ENCODE measurements around the gene ZNF579. TPM values are rescaled to one million over a fixed set of nuclear protein-coding genes. Genes with fewer than 3 reads are reported as not detected.

Gene ZNF579
- total and polyA plus RNA-seq, 7 donors, result 4.2 to 81.6 (median 22.9) TPM

GRCh38 chr19:55528030-55528803 lies 52.4 kb downstream of the ZNF579 start:
- Histone ChIP-seq H3K4me1 (peaks cover 10% of the 10 kb centered on the region), H3K4me3 (no peak overlapping the region), H3K27me3 (ENCODE audit: insufficient read depth in 3 of 3, low read length in 2 of 3) (no peaks in the 10 kb centered on the region), H3K27ac (no peak overlapping the region), H3K36me3 (ENCODE audit: insufficient read depth in 1 of 2, low read depth in 1 of 2) (no peaks in the 10 kb centered on the region), H3K9me3 (no peaks in the 10 kb centered on the region)
- intact Hi-C loops (cut with DNase I), result no loop called here
- ATAC-seq, result no peak
- no peak for DNase-seq
- 43 to 46% (median 43%) methylated on average over 15 of the region's 15 CpGs for WGBS, 3 donors
- no peak for TF ChIP-seq CTCF (IDR thresholded peaks at IDR 0.05)

- peaks cover 10% of the 10 kb centered on the region for H3K4me1 ChIP-seq
- intact Hi-C loops (cut with DNase I), result loop anchor here in 1 of 2 donors (2.0 kb wide), 1 partner anchor 15 kb away; no protein-coding TSS in a partner anchor
- 79 to 89% (median 84%) methylated on average over 22 of the region's 22 CpGs for WGBS, 3 donors
- H3K27ac ChIP-seq, result no peak overlapping the region
- no peak overlapping the region for H3K4me3 ChIP-seq
- H3K9me3 ChIP-seq, result no peaks in the 10 kb centered on the region
- TF ChIP-seq CTCF (IDR thresholded peaks at IDR 0.05), result no peak
- no peaks in the 10 kb centered on the region for H3K27me3 ChIP-seq (ENCODE audit: insufficient read depth in 3 of 3, low read length in 2 of 3)
- H3K36me3 ChIP-seq (ENCODE audit: insufficient read depth in 1 of 2, low read depth in 1 of 2), result no peaks in the 10 kb centered on the region
- DNase-seq (no peak), ATAC-seq (no peak)
These were observed 53.2 kb downstream of the ZNF579 start for GRCh38 chr19:55527197-55528029.

Other genes with a start within 250 kb of the ZNF579 start
- 1 to 10 TPM; 3.9 to 5.7 (median 4.6) TPM for gene KMT5C, start 241.0 kb downstream of the ZNF579 start, total RNA-seq
- gene KMT5C, start 241.0 kb downstream of the ZNF579 start, polyA plus RNA-seq, result 1 to 10 TPM; 1.8 to 2.6 (median 2.4) TPM
- not detected for gene COX6B2, start 226.1 kb downstream of the ZNF579 start, total RNA-seq
- under 1 TPM in 1 of 3 donors, not detected in 2; 0.04 TPM for gene COX6B2, start 226.1 kb downstream of the ZNF579 start, polyA plus RNA-seq
- not detected for gene GARIN5B, start 217.6 kb downstream of the ZNF579 start, total RNA-seq
- not detected for gene GARIN5B, start 217.6 kb downstream of the ZNF579 start, polyA plus RNA-seq
- not detected for gene IL11, start 210.4 kb downstream of the ZNF579 start, total RNA-seq
- gene IL11, start 210.4 kb downstream of the ZNF579 start, polyA plus RNA-seq, result under 1 TPM in 1 of 3 donors, not detected in 2; 0.06 TPM
- not detected for gene TMEM190, start 204.0 kb downstream of the ZNF579 start, total RNA-seq
- not detected for gene TMEM190, start 204.0 kb downstream of the ZNF579 start, polyA plus RNA-seq
- 1 to 10 TPM in 2 of 4 donors, under 1 TPM in 2; 0.28 to 2.9 (median 0.91) TPM for gene TMEM238, start 196.6 kb downstream of the ZNF579 start, total RNA-seq
- gene TMEM238, start 196.6 kb downstream of the ZNF579 start, polyA plus RNA-seq, result under 1 TPM in 2 of 3 donors, not detected in 1; 0.10 to 0.17 TPM
- 100 to 1,000 TPM; 548 to 810 (median 665) TPM for gene RPL28, start 194.9 kb downstream of the ZNF579 start, total RNA-seq
- gene RPL28, start 194.9 kb downstream of the ZNF579 start, polyA plus RNA-seq, result 1,000 to 10,000 TPM in 1 of 3 donors, 100 to 1,000 TPM in 2; 547 to 1,362 (median 786) TPM
- gene UBE2S, start 173.1 kb downstream of the ZNF579 start, total RNA-seq, result 10 to 100 TPM; 15.4 to 26.7 (median 21.2) TPM
- gene UBE2S, start 173.1 kb downstream of the ZNF579 start, polyA plus RNA-seq, result 10 to 100 TPM in 2 of 3 donors, 1 to 10 TPM in 1; 5.6 to 22.8 (median 16.6) TPM
- gene SHISA7, start 137.5 kb downstream of the ZNF579 start, total RNA-seq, result not detected
- gene SHISA7, start 137.5 kb downstream of the ZNF579 start, polyA plus RNA-seq, result under 1 TPM in 1 of 3 donors, not detected in 2; 0.01 TPM
- 10 to 100 TPM; 32.0 to 78.0 (median 48.1) TPM for gene ISOC2, start 119.2 kb downstream of the ZNF579 start, total RNA-seq
- gene ISOC2, start 119.2 kb downstream of the ZNF579 start, polyA plus RNA-seq, result 100 to 1,000 TPM in 2 of 3 donors, 10 to 100 TPM in 1; 78.7 to 177 (median 109) TPM
- gene C19orf85, start 116.1 kb downstream of the ZNF579 start, total RNA-seq, result not detected
- gene C19orf85, start 116.1 kb downstream of the ZNF579 start, polyA plus RNA-seq, result not detected
- 10 to 100 TPM in 2 of 4 donors, 1 to 10 TPM in 2; 5.9 to 14.3 (median 11.5) TPM for gene ZNF628, start 104.2 kb downstream of the ZNF579 start, total RNA-seq
- 10 to 100 TPM; 11.8 to 12.4 (median 12.2) TPM for gene ZNF628, start 104.2 kb downstream of the ZNF579 start, polyA plus RNA-seq
- gene NAT14, start 95.7 kb downstream of the ZNF579 start, total RNA-seq, result 1 to 10 TPM; 2.6 to 6.3 (median 4.5) TPM
- gene NAT14, start 95.7 kb downstream of the ZNF579 start, polyA plus RNA-seq, result 1 to 10 TPM; 2.0 to 4.2 (median 3.6) TPM
- gene SSC5D, start 92.4 kb downstream of the ZNF579 start, total RNA-seq, result 1 to 10 TPM; 1.2 to 4.6 (median 1.9) TPM
- under 1 TPM; 0.11 to 0.35 (median 0.16) TPM for gene SSC5D, start 92.4 kb downstream of the ZNF579 start, polyA plus RNA-seq
- 10 to 100 TPM in 1 of 4 donors, 1 to 10 TPM in 2, under 1 TPM in 1; 0.59 to 13.4 (median 3.7) TPM for gene SBK2, start 43.7 kb downstream of the ZNF579 start, total RNA-seq
- 1 to 10 TPM in 1 of 3 donors, under 1 TPM in 2; 0.14 to 1.1 (median 0.91) TPM for gene SBK2, start 43.7 kb downstream of the ZNF579 start, polyA plus RNA-seq
- gene SBK3, start 35.3 kb downstream of the ZNF579 start, total RNA-seq, result 10 to 100 TPM in 2 of 4 donors, 1 to 10 TPM in 1, under 1 TPM in 1; 0.79 to 30.8 (median 7.6) TPM
- gene SBK3, start 35.3 kb downstream of the ZNF579 start, polyA plus RNA-seq, result 10 to 100 TPM in 1 of 3 donors, 1 to 10 TPM in 2; 5.4 to 10.6 (median 7.9) TPM
- gene FIZ1, start 18.7 kb upstream of the ZNF579 start, total RNA-seq, result 10 to 100 TPM in 3 of 4 donors, 1 to 10 TPM in 1; 9.9 to 23.7 (median 13.2) TPM
- gene FIZ1, start 18.7 kb upstream of the ZNF579 start, polyA plus RNA-seq, result 10 to 100 TPM; 10.8 to 12.1 (median 11.5) TPM
- gene ZNF524, start 19.4 kb upstream of the ZNF579 start, total RNA-seq, result 10 to 100 TPM; 21.4 to 32.0 (median 24.5) TPM
- gene ZNF524, start 19.4 kb upstream of the ZNF579 start, polyA plus RNA-seq, result 10 to 100 TPM; 38.6 to 52.5 (median 41.4) TPM
- gene ZNF865, start 24.8 kb upstream of the ZNF579 start, total RNA-seq, result 10 to 100 TPM; 17.1 to 40.4 (median 25.0) TPM
- 10 to 100 TPM; 11.1 to 20.3 (median 19.3) TPM for gene ZNF865, start 24.8 kb upstream of the ZNF579 start, polyA plus RNA-seq
- 10 to 100 TPM in 3 of 4 donors, 1 to 10 TPM in 1; 9.0 to 22.2 (median 11.4) TPM for gene ZNF784, start 43.7 kb upstream of the ZNF579 start, total RNA-seq
- gene ZNF784, start 43.7 kb upstream of the ZNF579 start, polyA plus RNA-seq, result 10 to 100 TPM in 1 of 3 donors, 1 to 10 TPM in 2; 4.9 to 14.9 (median 7.3) TPM
- 10 to 100 TPM; 10.3 to 21.1 (median 13.7) TPM for gene ZNF580, start 60.2 kb upstream of the ZNF579 start, total RNA-seq
- gene ZNF580, start 60.2 kb upstream of the ZNF579 start, polyA plus RNA-seq, result 10 to 100 TPM in 1 of 3 donors, 1 to 10 TPM in 2; 5.9 to 13.5 (median 9.2) TPM
- 10 to 100 TPM; 10.2 to 14.5 (median 10.6) TPM for gene ZNF581, start 62.8 kb upstream of the ZNF579 start, total RNA-seq
- gene ZNF581, start 62.8 kb upstream of the ZNF579 start, polyA plus RNA-seq, result 10 to 100 TPM; 14.6 to 18.6 (median 17.5) TPM
- 10 to 100 TPM in 2 of 4 donors, 1 to 10 TPM in 2; 8.0 to 12.0 (median 10.4) TPM for gene CCDC106, start 67.4 kb upstream of the ZNF579 start, total RNA-seq
- 10 to 100 TPM in 2 of 3 donors, 1 to 10 TPM in 1; 4.4 to 11.8 (median 10.0) TPM for gene CCDC106, start 67.4 kb upstream of the ZNF579 start, polyA plus RNA-seq
- 10 to 100 TPM; 58.8 to 85.2 (median 78.2) TPM for gene U2AF2, start 74.2 kb upstream of the ZNF579 start, total RNA-seq
- gene U2AF2, start 74.2 kb upstream of the ZNF579 start, polyA plus RNA-seq, result 100 to 1,000 TPM in 1 of 3 donors, 10 to 100 TPM in 2; 54.1 to 116 (median 55.1) TPM
- gene EPN1, start 94.4 kb upstream of the ZNF579 start, total RNA-seq, result 100 to 1,000 TPM; 113 to 134 (median 125) TPM
- gene EPN1, start 94.4 kb upstream of the ZNF579 start, polyA plus RNA-seq, result 100 to 1,000 TPM; 117 to 211 (median 145) TPM
- not detected for gene NLRP9, start 157.6 kb upstream of the ZNF579 start, total RNA-seq
- not detected for gene NLRP9, start 157.6 kb upstream of the ZNF579 start, polyA plus RNA-seq
- not detected for gene RFPL4A, start 178.2 kb upstream of the ZNF579 start, total RNA-seq
- gene RFPL4A, start 178.2 kb upstream of the ZNF579 start, polyA plus RNA-seq, result not detected
- gene RFPL4AL1, start 188.3 kb upstream of the ZNF579 start, total RNA-seq, result not detected
- not detected for gene RFPL4AL1, start 188.3 kb upstream of the ZNF579 start, polyA plus RNA-seq